ENCODE measurements around the gene MUC6.
"Not testable (repeated sequence)": the region's sequence is repeated elsewhere in the genome, so short reads cannot be mapped to it uniquely, and the experiment has no call there.

Gene MUC6

DNA sequence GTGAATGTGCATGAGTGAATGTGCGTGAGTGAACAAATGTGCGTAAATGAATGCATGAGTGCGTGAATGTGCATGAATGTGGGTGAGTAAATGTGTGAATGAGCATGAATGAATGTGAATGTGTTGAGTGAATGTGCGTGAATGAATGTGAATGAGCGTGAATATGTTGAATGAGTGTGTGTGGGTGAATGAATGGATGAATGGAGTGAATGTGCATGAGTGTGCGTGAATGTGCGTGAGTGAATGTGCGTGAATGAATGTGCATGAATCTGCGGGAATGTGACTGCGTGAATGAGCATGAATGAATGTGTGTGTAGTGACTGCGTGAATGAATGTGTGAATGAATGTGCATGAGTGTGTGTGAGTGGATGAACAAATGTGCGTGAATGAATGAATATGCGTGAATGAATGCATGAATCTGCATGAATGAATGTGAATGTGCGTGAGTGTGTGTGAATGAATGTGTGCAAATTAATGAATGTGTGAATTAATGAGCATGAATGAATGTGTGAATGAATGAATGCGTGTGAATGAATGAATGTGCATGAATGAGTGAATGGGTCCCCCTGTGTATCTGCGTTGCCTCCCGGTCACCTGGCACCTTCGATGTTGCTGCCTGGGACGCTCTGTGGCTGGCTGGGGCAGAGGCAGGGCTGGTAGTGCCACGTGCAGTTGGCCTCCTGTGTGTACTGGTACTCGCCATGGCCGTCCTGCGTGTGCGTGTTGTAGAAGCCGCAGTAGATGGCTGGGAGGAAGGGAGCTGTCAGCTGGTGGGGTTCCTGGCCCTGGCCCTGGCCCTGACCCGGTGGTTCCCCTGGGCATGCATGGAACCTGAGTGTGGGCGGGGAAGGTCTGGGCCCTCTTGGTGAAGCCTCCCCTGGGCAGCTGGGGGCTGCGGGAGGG is 13.4 kb downstream of the MUC6 start:
- H3K27ac ChIP-seq (ENCODE audit: low read length), result no peak overlapping the region
- H3K4me3 ChIP-seq (ENCODE audit: low read length), result no peak overlapping the region
- H3K36me3 ChIP-seq (ENCODE audit: insufficient read depth, low read depth, low read length), result no peaks in the 10 kb centered on the region
- H3K4me1 ChIP-seq (ENCODE audit: insufficient read depth, low read length), result no peaks in the 10 kb centered on the region
- no peaks in the 10 kb centered on the region for H3K9me3 ChIP-seq (ENCODE audit: insufficient read depth, low read depth, low read length)
- no peak overlapping the region for H3K9ac ChIP-seq (ENCODE audit: low read depth, low read length)
- H3K27me3 ChIP-seq (ENCODE audit: insufficient read depth, low read length), result no peaks in the 10 kb centered on the region

GRCh38 chr11:1022411-1022810 is 14.1 kb downstream of the MUC6 start:
- no peaks in the 10 kb centered on the region for H3K4me1 ChIP-seq (ENCODE audit: insufficient read depth, low read length)
- no peaks in the 10 kb centered on the region for H3K36me3 ChIP-seq (ENCODE audit: insufficient read depth, low read depth, low read length)
- no peak overlapping the region for H3K27ac ChIP-seq (ENCODE audit: low read length)
- H3K27me3 ChIP-seq (ENCODE audit: insufficient read depth, low read length), result no peaks in the 10 kb centered on the region
- H3K9ac ChIP-seq (ENCODE audit: low read depth, low read length), result no peak overlapping the region
- peaks cover 5% of the 10 kb centered on the region for H3K9me3 ChIP-seq (ENCODE audit: insufficient read depth, low read depth, low read length)
- H3K4me3 ChIP-seq (ENCODE audit: low read length), result no peak overlapping the region

DNA sequence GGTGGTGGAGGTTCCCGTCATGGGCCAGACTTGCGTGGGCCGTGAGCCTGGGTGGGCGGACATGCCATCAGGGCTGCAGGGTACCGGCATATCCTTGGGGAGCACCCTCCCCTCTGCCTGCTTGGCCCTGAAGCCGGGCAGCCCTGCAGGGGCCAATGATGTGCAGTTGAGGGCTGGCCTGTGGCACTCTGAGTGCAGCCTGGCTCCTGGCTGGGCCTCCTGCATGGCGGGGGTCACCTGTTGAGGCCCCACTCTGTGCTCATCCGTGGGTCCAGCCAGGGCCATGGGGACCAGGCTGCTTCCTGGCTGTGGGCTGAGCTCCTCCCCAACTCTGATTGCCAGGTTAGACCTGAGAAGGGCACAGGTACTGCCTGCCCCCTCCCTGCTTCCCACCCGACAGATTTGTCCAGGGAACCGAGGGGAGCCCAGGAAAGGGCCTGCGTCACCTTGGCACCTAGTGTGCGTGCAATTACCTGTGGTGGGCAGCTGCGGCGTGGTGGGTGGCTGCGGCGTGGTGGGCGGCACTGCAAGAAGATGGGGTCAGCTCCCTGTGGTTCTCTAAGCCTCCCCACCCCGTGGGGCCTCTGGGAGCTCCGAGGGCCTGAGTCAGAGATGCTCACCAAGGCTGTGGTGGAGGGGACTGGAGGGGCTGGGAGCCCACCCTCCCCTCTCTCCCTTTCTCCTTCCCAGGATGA is 16.2 kb downstream of the MUC6 start:
- Histone ChIP-seq H3K9me3 (ENCODE audit: insufficient read depth, low read depth, low read length) (peaks cover 16% of the 10 kb centered on the region), H3K4me1 (ENCODE audit: insufficient read depth, low read length) (no peaks in the 10 kb centered on the region), H3K27ac (ENCODE audit: low read length) (no peak overlapping the region), H3K36me3 (ENCODE audit: insufficient read depth, low read depth, low read length) (no peaks in the 10 kb centered on the region), H3K4me3 (ENCODE audit: low read length) (no peak overlapping the region), H3K9ac (ENCODE audit: low read depth, low read length) (no peak overlapping the region), H3K27me3 (ENCODE audit: insufficient read depth, low read length) (no peaks in the 10 kb centered on the region)

- Histone ChIP-seq H3K4me3 (ENCODE audit: low read length) (no peak overlapping the region), H3K9ac (ENCODE audit: low read depth, low read length) (no peak overlapping the region), H3K4me1 (ENCODE audit: insufficient read depth, low read length) (no peaks in the 10 kb centered on the region), H3K9me3 (ENCODE audit: insufficient read depth, low read depth, low read length) (peaks cover 16% of the 10 kb centered on the region), H3K36me3 (ENCODE audit: insufficient read depth, low read depth, low read length) (no peaks in the 10 kb centered on the region), H3K27me3 (ENCODE audit: insufficient read depth, low read length) (no peaks in the 10 kb centered on the region), H3K27ac (ENCODE audit: low read length) (no peak overlapping the region)
Measured at GRCh38 chr11:1019321-1019910, 17.1 kb downstream of the MUC6 start.

- Histone ChIP-seq H3K27me3 (ENCODE audit: insufficient read depth, low read length) (no peaks in the 10 kb centered on the region), H3K9ac (ENCODE audit: low read depth, low read length) (no peak overlapping the region), H3K4me1 (ENCODE audit: insufficient read depth, low read length) (no peaks in the 10 kb centered on the region), H3K36me3 (ENCODE audit: insufficient read depth, low read depth, low read length) (no peaks in the 10 kb centered on the region), H3K4me3 (ENCODE audit: low read length) (no peak overlapping the region), H3K9me3 (ENCODE audit: insufficient read depth, low read depth, low read length) (peaks cover 16% of the 10 kb centered on the region), H3K27ac (ENCODE audit: low read length) (no peak overlapping the region)
Measured at GRCh38 chr11:1018091-1018490, 18.4 kb downstream of the MUC6 start.

GRCh38 chr11:1017269-1018005 is 19.1 kb downstream of the MUC6 start:
- Histone ChIP-seq H3K4me1 (ENCODE audit: insufficient read depth, low read length) (no peaks in the 10 kb centered on the region), H3K9me3 (ENCODE audit: insufficient read depth, low read depth, low read length) (peaks cover 16% of the 10 kb centered on the region), H3K4me3 (ENCODE audit: low read length) (no peak overlapping the region), H3K36me3 (ENCODE audit: insufficient read depth, low read depth, low read length) (no peaks in the 10 kb centered on the region), H3K9ac (ENCODE audit: low read depth, low read length) (no peak overlapping the region), H3K27ac (ENCODE audit: low read length) (no peak overlapping the region), H3K27me3 (ENCODE audit: insufficient read depth, low read length) (no peaks in the 10 kb centered on the region)

GRCh38 chr11:1016610-1017126 is 19.9 kb downstream of the MUC6 start:
- H3K4me1 ChIP-seq (ENCODE audit: insufficient read depth, low read length); H3K27ac ChIP-seq (ENCODE audit: low read length); H3K9ac ChIP-seq (ENCODE audit: low read depth, low read length); H3K4me3 ChIP-seq (ENCODE audit: low read length); H3K36me3 ChIP-seq (ENCODE audit: insufficient read depth, low read depth, low read length); H3K27me3 ChIP-seq (ENCODE audit: insufficient read depth, low read length): not testable (repeated sequence)
- peaks cover 16% of the 10 kb centered on the region for H3K9me3 ChIP-seq (ENCODE audit: insufficient read depth, low read depth, low read length)

DNA sequence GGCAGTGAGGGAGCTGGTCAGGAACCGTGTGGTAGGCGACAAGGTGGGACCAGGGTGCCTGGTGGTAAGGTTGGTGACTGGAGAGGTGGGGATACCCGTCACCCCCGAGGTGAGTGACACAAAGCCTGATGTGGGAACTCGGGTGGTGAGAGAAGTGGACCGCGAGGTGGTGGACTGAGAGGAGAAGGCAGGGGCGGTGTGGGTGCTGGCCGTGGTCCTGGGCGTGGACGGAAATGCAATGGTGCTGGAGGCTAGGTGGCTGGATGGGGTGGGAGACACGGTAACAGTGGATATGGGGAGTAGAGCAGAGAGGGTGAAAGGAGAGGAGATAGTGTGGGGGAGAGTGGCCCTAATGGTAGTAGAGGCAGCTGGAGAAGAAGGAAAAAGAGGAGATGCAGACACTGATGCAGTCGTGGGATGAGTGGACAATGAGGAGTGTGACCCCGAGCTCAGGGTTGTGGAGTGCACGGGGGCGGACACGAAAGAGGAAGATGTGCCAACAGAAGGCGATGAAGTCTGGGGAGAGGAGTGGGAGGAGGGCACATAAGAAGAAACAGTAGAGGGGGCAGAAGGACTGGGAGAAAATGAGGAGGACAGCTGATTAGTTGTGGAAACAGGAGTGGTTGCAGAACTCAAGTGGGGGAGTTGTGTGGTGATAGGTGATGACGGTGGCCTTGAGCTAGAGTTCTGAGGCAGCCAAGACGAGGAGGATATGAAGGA is 20.5 kb downstream of the MUC6 start:
- Histone ChIP-seq H3K4me1 (ENCODE audit: insufficient read depth, low read length) (no peaks in the 10 kb centered on the region), H3K9me3 (ENCODE audit: insufficient read depth, low read depth, low read length) (peaks cover 16% of the 10 kb centered on the region), H3K9ac (ENCODE audit: low read depth, low read length) (no peak overlapping the region), H3K4me3 (ENCODE audit: low read length) (no peak overlapping the region), H3K27ac (ENCODE audit: low read length) (no peak overlapping the region), H3K36me3 (ENCODE audit: insufficient read depth, low read depth, low read length) (peaks cover 8% of the 10 kb centered on the region), H3K27me3 (ENCODE audit: insufficient read depth, low read length) (no peaks in the 10 kb centered on the region)

DNA sequence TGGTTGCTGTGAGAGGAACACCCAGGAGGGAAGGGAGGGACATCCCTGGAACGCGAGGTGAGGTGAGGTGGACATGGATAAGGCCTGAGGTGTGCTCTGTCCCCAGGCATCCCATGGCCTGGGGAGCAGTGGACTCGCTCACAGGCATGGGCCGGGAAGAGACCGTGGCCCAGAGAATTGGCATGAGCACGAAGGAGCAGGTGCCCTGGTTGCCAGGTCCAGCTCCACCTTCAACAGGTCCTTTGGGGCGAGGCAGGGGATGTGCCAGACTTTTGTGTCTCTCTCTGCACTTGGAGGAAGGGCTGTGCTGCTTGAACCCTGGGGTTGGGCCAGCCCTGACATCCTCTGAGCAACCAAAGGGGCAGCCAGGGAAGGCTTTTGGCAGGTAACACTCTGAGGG is 21.5 kb downstream of the MUC6 start:
- H3K9me3 ChIP-seq (ENCODE audit: insufficient read depth, low read depth, low read length), result peaks cover 16% of the 10 kb centered on the region
- no peak overlapping the region for H3K4me3 ChIP-seq (ENCODE audit: low read length)
- no peak overlapping the region for H3K9ac ChIP-seq (ENCODE audit: low read depth, low read length)
- H3K4me1 ChIP-seq (ENCODE audit: insufficient read depth, low read length), result no peaks in the 10 kb centered on the region
- H3K27me3 ChIP-seq (ENCODE audit: insufficient read depth, low read length), result no peaks in the 10 kb centered on the region
- H3K36me3 ChIP-seq (ENCODE audit: insufficient read depth, low read depth, low read length), result peaks cover 17% of the 10 kb centered on the region
- H3K27ac ChIP-seq (ENCODE audit: low read length), result no peak overlapping the region

GRCh38 chr11:1014276-1014675 is 22.2 kb downstream of the MUC6 start:
- Histone ChIP-seq H3K4me1 (ENCODE audit: insufficient read depth, low read length) (no peaks in the 10 kb centered on the region), H3K27ac (ENCODE audit: low read length) (no peak overlapping the region), H3K36me3 (ENCODE audit: insufficient read depth, low read depth, low read length) (peaks cover 23% of the 10 kb centered on the region), H3K27me3 (ENCODE audit: insufficient read depth, low read length) (no peaks in the 10 kb centered on the region), H3K9me3 (ENCODE audit: insufficient read depth, low read depth, low read length) (peaks cover 16% of the 10 kb centered on the region), H3K4me3 (ENCODE audit: low read length) (no peak overlapping the region), H3K9ac (ENCODE audit: low read depth, low read length) (no peak overlapping the region)

- no peaks in the 10 kb centered on the region for H3K27me3 ChIP-seq (ENCODE audit: insufficient read depth, low read length)
- H3K9ac ChIP-seq (ENCODE audit: low read depth, low read length), result no peak overlapping the region
- peaks cover 30% of the 10 kb centered on the region for H3K36me3 ChIP-seq (ENCODE audit: insufficient read depth, low read depth, low read length)
- no peak overlapping the region for H3K27ac ChIP-seq (ENCODE audit: low read length)
- no peaks in the 10 kb centered on the region for H3K4me1 ChIP-seq (ENCODE audit: insufficient read depth, low read length)
- peaks cover 16% of the 10 kb centered on the region for H3K9me3 ChIP-seq (ENCODE audit: insufficient read depth, low read depth, low read length)
- H3K4me3 ChIP-seq (ENCODE audit: low read length), result no peak overlapping the region
Measured at GRCh38 chr11:1013631-1013935, 22.9 kb downstream of the MUC6 start.

Measured in iPS-20b (cell line).